Stimulated activated naive CD4-positive, alpha-beta T cell (primary cell): ENCODE data around the gene PKD2.
"Not testable (repeated sequence)": the region's sequence is repeated elsewhere in the genome, so short reads cannot be mapped to it uniquely, and the experiment has no call there.

Source experiments
- DNase-seq, 6 experiments: peaks; one replicate each; lab custom pipeline; 2025; lab: John Stamatoyannopoulos, UW

The PKD2 gene

GRCh38 chr4:87986508-87986907 is 20.9 kb upstream of the PKD2 start:
- DNase-seq = no peak

- no peak for DNase-seq
These were observed 17.7 kb upstream of the PKD2 start for GRCh38 chr4:87989765-87990164.

DNA sequence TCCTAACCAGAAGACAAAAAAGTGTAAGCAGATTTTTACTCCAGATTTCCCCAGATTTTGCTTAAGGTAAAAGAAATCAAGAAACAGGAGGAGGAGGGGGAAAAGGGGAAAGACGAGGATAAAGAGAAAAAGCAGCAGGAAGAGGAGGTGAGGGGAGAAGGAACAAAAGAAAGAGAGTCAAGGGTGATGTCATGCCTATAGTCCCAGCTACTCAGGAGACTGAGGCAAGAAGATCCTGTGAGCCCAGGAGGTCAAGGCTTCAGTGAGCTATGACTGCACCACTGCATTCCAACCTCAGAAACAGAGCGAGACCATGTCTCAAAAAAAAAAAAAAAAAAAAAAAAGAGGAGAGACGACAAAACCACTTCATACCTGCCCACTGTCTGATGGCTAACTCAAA is 12.0 kb upstream of the PKD2 start:
- DNase-seq = no peak

DNA sequence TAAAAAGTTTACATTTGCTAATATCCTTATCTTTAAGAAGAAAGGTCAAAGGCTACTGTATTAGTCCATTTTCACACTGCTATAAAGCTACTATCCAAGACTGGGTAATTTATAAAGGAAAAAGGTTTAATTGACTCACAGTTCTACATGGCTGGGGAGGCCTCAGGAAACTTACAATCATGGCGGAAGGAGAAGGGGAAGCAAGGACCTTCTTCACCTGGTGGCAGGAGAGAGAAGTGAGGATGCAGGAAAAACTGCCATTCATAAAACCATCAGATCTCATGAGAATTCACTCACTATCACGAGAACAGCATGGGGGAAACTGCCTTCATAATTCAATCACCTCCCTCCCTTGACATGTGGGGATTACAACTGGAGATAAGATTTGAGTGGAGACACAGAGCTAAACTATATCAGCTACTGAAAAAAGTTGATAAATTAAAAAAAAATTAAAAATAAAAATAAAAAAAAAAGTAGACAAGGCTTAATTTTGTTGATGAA is 8.2 kb upstream of the PKD2 start:
- not testable (repeated sequence) for DNase-seq

GRCh38 chr4:88001871-88002270 is 5.6 kb upstream of the PKD2 start:
- DNase-seq = no peak

DNA sequence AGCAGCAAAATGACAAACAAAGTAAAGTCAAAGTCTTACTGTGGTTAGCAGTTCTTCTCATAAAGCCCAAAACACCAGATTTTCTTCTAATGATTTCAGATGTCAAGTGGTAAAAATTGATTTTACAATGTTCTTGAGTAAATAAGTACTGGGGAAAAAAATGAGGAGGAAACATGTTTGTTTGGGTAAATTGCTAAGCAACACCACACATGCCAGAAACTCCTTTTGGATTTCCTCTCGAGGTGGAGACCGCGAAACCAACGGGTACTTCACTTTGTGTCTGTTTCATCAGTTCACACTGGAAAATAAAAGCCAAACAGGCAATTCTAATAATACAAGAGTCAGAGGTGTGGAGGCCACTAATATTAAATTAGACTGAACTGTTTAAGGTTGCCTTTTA is 4.6 kb upstream of the PKD2 start:
- DNase-seq = no peak

GRCh38 chr4:88003261-88003660 is 4.2 kb upstream of the PKD2 start:
- no peak for DNase-seq

DNA sequence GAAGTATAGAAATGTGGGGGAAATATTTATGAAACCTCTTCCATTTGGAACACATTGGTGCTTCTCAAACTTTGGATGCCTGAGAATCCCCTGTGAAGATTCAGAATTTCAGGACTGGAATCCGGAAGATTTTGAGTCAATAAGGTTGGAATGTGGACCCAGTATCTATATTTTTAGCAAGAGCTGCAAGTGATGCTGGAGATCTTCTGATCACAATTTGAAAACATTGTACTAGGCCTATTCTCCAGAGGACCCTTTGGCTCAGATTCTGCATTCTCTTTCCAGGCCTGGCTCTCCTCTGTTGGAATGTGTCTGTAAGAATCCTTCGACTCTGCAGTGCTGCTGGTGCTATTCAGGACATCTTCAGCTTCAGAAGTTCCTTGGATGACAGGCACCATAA is 2.4 kb upstream of the PKD2 start:
- DNase-seq = no peak

GRCh38 chr4:88005946-88006345 is 1.5 kb upstream of the PKD2 start:
- DNase-seq = no peak

- no peak for DNase-seq
These were observed 505 bp upstream of the PKD2 start for GRCh38 chr4:88006956-88007303.

- DNase-seq = peak in 1 of 6 experiments; percentile 25
These were observed 797 bp downstream of the PKD2 start for GRCh38 chr4:88008122-88008742.

GRCh38 chr4:88008743-88009171 is 1.3 kb downstream of the PKD2 start:
- peak in 1 of 6 experiments; percentile 25 for DNase-seq

- DNase-seq = no peak
These were observed 2.4 kb downstream of the PKD2 start for GRCh38 chr4:88009871-88010270.

DNA sequence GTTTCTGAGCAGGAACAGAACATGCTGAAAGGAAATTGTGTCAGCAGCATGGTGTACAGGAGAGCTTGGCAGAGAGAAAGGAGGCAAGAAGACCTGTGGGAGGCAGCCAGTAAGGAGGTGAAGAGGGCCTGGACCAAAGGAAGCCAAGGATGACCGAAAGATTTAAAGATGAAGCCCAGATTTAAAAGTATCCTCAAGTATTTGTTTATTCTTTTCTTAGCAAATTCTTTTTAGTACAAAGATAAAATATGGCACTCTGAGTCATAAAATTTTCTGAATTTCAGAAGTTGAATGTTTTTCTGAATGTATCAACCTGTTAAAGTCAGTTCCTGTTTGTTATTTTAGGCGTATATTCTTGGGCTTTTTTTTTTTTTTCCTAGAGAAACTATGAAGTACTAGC is 3.5 kb downstream of the PKD2 start:
- DNase-seq = no peak

GRCh38 chr4:88012647-88013046 is 5.2 kb downstream of the PKD2 start:
- no peak for DNase-seq

DNA sequence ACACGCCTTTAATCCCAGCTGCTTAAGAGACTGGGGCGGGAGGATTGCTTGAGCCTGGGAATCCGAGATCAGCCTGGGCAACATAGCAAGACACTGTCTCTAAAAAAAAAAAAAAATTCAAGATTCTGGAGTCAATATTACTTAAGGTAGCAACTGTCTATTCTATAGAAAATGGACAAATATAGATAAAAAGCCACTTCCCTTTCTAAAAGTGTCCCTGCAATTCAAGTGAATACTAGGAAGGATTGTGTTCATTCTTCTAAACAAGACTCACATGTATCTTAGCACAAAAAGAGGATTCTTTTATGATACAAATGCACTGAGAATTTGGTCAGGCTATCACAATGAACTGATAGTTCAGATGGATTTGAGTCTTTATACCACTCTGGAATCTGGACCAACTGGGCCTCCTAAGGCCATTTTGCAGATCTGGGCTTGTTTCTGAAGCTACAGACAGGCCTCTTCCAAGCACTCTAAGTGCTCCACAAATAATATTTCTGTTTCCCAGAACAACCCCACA is 7.0 kb downstream of the PKD2 start:
- DNase-seq = no peak

DNA sequence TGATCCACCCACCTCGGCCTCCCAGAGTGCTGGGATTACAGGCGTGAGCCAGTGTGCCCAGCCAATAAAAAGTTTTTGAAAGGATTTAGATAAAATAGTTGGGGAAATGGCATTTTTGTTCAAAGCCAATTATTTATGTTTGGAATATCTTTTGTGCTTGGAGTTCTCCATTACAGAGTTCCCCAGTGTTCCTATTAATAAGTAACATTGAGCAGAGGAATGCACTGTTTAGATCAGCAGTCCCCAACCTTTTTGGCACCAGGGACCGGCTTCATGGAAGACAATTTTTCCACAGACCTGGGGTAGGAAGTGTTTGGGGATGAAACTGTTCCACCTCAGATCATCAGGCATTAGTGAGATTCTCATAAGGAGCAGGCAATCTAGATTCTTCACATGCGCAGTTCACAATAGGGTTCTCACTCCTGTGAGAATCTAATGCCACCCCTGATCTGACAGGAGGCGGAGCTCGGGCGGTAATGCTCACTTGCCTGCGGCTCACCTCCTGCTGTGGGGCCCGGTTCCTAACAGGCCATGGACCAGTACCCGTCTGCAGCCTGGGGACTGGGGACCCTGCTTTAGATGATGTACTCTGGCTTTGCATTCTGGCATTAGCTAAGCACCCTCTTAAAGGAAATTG is 8.3 kb downstream of the PKD2 start:
- no peak for DNase-seq

- no peak for DNase-seq
These were observed 10.3 kb downstream of the PKD2 start for GRCh38 chr4:88017516-88018297.

DNA sequence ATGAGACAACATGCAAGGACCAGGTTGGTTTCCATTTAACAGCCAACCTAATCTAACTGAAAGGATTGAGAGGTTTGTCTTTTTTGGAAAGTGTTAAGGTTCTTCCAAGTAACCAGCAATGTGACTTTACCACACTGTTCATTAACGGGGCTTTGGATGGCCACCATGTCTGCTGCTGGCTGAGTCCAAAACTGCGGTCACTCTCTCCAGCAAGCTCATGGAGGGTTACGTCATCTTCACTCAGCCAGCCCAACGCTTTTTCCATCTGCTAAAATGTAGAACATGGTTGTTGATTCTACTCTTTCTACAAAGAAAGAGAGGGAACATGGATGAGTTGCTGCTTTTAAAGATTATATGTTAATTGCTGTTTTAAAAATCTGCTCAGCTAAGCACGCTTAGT is 11.0 kb downstream of the PKD2 start:
- DNase-seq = no peak

DNA sequence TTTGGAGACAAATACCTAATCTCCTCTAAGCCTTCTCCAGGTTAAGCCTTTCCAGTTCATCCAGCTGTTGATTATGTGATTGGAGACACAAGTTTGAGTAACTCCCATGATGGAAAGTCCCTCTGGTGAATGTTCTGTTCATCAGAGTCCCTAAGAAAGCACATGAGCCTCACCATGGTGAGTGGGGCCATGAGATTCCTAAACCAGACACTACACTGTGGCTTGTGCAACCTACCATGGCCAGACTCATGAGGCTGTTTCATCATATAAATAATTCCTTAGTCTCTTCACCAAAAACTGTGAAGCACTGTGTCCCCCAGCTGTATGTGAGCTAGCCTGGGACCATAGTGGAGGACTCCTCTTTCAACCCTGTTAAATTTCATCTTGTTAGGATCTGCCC is 14.4 kb downstream of the PKD2 start:
- no peak for DNase-seq

GRCh38 chr4:88022289-88022688 is 14.9 kb downstream of the PKD2 start:
- DNase-seq = no peak

DNA sequence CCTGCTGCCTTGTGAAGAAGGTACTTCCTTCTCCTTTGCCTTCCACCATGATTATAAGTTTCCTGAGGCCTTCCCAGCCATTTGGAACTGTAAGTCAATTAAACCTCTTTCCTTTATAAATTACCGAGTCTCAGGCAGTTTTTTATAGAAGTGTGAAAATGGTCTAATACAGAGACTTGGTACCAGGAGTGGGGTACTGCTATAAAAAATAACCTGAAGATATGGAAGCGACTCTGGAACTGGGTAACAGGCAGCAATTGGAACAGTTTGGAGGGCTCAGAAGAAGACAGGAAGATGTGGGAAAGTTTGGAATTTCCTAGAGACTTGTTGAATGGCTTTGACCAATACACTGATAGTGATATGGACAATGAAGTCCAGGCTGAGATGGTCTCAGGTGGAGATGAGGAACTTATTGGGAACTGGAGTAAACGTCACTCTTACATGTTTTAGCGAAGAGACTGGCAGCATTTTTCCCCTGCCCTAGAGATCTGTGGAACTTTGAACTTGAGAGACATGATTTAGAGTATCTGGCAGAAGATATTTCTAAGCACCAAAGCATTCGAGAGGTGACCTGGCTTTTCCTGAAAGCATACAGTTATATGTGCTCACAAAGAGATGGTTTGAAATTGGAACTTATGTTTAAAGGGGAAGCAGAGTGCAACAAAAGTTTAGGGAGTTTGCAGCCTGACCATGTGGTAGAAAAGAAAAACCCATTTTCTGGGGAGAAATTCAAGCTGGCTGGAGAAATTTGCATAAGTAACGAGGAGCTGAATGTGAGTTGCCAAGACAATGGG is 18.6 kb downstream of the PKD2 start:
- not testable (repeated sequence) for DNase-seq
